Astrocyte (in vitro differentiated cells and primary cell): ENCODE data around the gene ALCAM. TPM values are rescaled to one million over a fixed set of nuclear protein-coding genes. Genes with fewer than 3 reads are reported as not detected.

ENCODE experiments used
- DNase-seq: peaks from one replicate; pipeline ENCODE4 v3.0.0-alpha.2; 2010; ENCODE audit warnings: low read depth
- FAIRE-seq: peaks from 2 replicates; lab custom pipeline; 2011; peaks lifted over from hg19 to GRCh38; lab: Jason Lieb, UNC
- H2AFZ ChIP-seq: 2 replicates; pipeline ENCODE4 v1.6.0; 2012; ENCODE audit warnings: low read depth, low read length, inconsistent platforms
- H3K27ac ChIP-seq: 2 replicates; pipeline ENCODE4 v1.5.1; 2011; ENCODE audit warnings: low read depth, low read length, inconsistent platforms
- H3K27me3 ChIP-seq: 2 replicates; pipeline ENCODE4 v1.6.0; 2011; ENCODE audit warnings: low read length, inconsistent platforms; ENCODE audit not compliant: insufficient read depth
- H3K36me3 ChIP-seq: 2 replicates; pipeline ENCODE4 v1.5.1; 2011; ENCODE audit warnings: low read length, inconsistent platforms; ENCODE audit not compliant: insufficient read depth
- H3K4me1 ChIP-seq: 2 replicates; pipeline ENCODE4 v1.5.1; 2011; ENCODE audit warnings: low read length, inconsistent platforms; ENCODE audit not compliant: insufficient read depth
- H3K4me2 ChIP-seq: 2 replicates; pipeline ENCODE4 v1.6.0; 2012; ENCODE audit warnings: low read length, inconsistent platforms
- H3K4me3 ChIP-seq: 2 replicates; pipeline ENCODE4 v1.5.1; 2011; ENCODE audit warnings: low read depth, mild to moderate bottlenecking, low read length, inconsistent platforms; ENCODE audit not compliant: insufficient read depth
- H3K79me2 ChIP-seq: 2 replicates; pipeline ENCODE4 v1.6.0; 2012; ENCODE audit warnings: mild to moderate bottlenecking, low read length, inconsistent platforms; ENCODE audit not compliant: insufficient read depth
- H3K9ac ChIP-seq: 2 replicates; pipeline ENCODE4 v1.6.0; 2012; ENCODE audit warnings: mild to moderate bottlenecking, low read length, inconsistent platforms
- H3K9me3 ChIP-seq: 2 replicates; pipeline ENCODE4 v1.5.1; 2012; ENCODE audit warnings: low read depth, mild to moderate bottlenecking, low read length, inconsistent platforms; ENCODE audit not compliant: insufficient read depth
- H4K20me1 ChIP-seq: 2 replicates; pipeline ENCODE4 v1.6.0; 2012; ENCODE audit warnings: low read length, inconsistent platforms; ENCODE audit not compliant: insufficient read depth
- H3K27ac Mint-ChIP-seq: one replicate; pipeline ENCODE4 v1.8.0; 2021; ENCODE audit warnings: mild to moderate bottlenecking, mixed read lengths; ENCODE audit not compliant: unreplicated experiment
- H3K27me3 Mint-ChIP-seq: one replicate; pipeline ENCODE4 v1.8.0; 2021; ENCODE audit warnings: low read depth, mixed read lengths; ENCODE audit not compliant: unreplicated experiment
- H3K36me3 Mint-ChIP-seq: one replicate; pipeline ENCODE4 v1.8.0; 2021; ENCODE audit warnings: low read depth, mixed read lengths; ENCODE audit not compliant: unreplicated experiment
- H3K4me1 Mint-ChIP-seq: one replicate; pipeline ENCODE4 v1.8.0; 2021; ENCODE audit warnings: low read depth, mixed read lengths; ENCODE audit not compliant: unreplicated experiment
- H3K4me3 Mint-ChIP-seq: one replicate; pipeline ENCODE4 v1.8.0; 2021; ENCODE audit warnings: mild to moderate bottlenecking, moderate library complexity, mixed read lengths; ENCODE audit not compliant: unreplicated experiment
- H3K9me3 Mint-ChIP-seq: one replicate; pipeline ENCODE4 v1.8.0; 2021; ENCODE audit warnings: mild to moderate bottlenecking, mixed read lengths; ENCODE audit not compliant: unreplicated experiment
- CTCF ChIP-seq: IDR thresholded peaks from 2 replicates; pipeline ENCODE4 v1.5.1; 2011; ENCODE audit warnings: low read depth, mild to moderate bottlenecking, inconsistent platforms, low read length, moderate library complexity; ENCODE audit not compliant: insufficient read depth
- EZH2 ChIP-seq: IDR thresholded peaks from 2 replicates; pipeline ENCODE4 v1.6.1; 2012; ENCODE audit warnings: mild to moderate bottlenecking, low read length, inconsistent platforms; ENCODE audit not compliant: insufficient read depth
- total RNA-seq: library from RNA; stranded (reverse); gene quantifications from 2 replicates; pipeline ENCODE4 v1.2.1, GENCODE V29; 2021

The ALCAM gene
- total RNA-seq, 1 donor from 2014 or later: 154 TPM

DNA sequence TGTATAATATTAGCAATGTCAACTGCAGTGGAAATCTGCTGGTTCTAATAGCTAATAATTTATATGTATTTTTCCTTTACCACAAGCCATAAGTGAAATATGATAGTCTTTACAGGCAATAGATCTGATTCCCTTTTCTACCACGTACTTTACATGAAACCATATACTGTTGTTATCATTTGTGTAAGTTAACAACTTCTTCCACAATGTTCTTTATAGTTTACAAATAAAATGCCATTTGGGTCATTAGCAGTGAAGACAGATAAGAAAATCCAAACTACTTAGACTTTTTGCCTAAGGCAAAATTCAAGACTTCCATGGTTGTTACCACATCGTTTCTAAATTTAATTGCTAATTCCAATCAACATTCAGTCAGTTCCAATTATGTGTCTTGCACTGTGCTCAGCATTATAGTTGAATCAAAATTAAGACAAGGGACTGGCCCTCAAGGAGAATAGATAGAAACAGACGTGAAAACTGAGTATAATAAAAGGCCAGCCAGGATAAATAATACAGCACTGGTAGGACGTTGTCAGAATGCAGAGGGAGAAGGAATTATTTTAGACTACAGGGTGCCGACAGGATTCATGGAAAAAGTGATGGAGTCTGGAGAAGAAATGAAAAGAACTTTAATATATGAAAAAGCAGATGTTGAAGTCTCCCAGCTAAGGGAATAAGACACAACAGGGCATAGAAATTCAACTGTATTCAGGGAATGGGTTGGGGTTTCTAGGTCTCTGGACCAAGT is 249.8 kb downstream of the ALCAM start:
- Mint-ChIP-seq H3K9me3 (no peaks in the 10 kb centered on the region), H3K27ac (no peak overlapping the region), H3K4me3 (no peak overlapping the region), H3K4me1 (peaks cover 22% of the 10 kb centered on the region), H3K27me3 (no peaks in the 10 kb centered on the region), H3K36me3 (no peaks in the 10 kb centered on the region)
- Histone ChIP-seq H3K36me3 (no peaks in the 10 kb centered on the region), H4K20me1 (no peaks in the 10 kb centered on the region), H3K4me3 (no peak overlapping the region), H3K79me2 (no peaks in the 10 kb centered on the region), H3K27ac (no peak overlapping the region), H3K4me2 (no peak overlapping the region), H2AFZ (no peak overlapping the region), H3K27me3 (no peaks in the 10 kb centered on the region), H3K4me1 (no peaks in the 10 kb centered on the region), H3K9ac (no peak overlapping the region), H3K9me3 (no peaks in the 10 kb centered on the region)
- TF ChIP-seq EZH2 (no peak), CTCF (no peak)
- FAIRE-seq: no peak
- DNase-seq: no peak

GRCh38 chr3:105618556-105618955 is 251.8 kb downstream of the ALCAM start:
- Histone ChIP-seq H3K4me3 (no peak overlapping the region), H4K20me1 (no peaks in the 10 kb centered on the region), H2AFZ (no peak overlapping the region), H3K27ac (no peak overlapping the region), H3K4me2 (no peak overlapping the region), H3K36me3 (no peaks in the 10 kb centered on the region), H3K79me2 (no peaks in the 10 kb centered on the region), H3K27me3 (no peaks in the 10 kb centered on the region), H3K9me3 (no peaks in the 10 kb centered on the region), H3K4me1 (no peaks in the 10 kb centered on the region), H3K9ac (no peak overlapping the region)
- H3K4me1 Mint-ChIP-seq: peaks cover 14% of the 10 kb centered on the region
- no peaks in the 10 kb centered on the region for H3K36me3 Mint-ChIP-seq
- H3K27ac Mint-ChIP-seq: no peak overlapping the region
- no peak for FAIRE-seq
- no peak overlapping the region for H3K4me3 Mint-ChIP-seq
- no peak for TF ChIP-seq CTCF
- TF ChIP-seq EZH2: no peak
- H3K9me3 Mint-ChIP-seq: no peaks in the 10 kb centered on the region
- H3K27me3 Mint-ChIP-seq: no peaks in the 10 kb centered on the region
- DNase-seq: no peak

GRCh38 chr3:105619651-105620050 is 252.9 kb downstream of the ALCAM start:
- Histone ChIP-seq H3K27ac (no peak overlapping the region), H4K20me1 (no peaks in the 10 kb centered on the region), H3K9me3 (no peaks in the 10 kb centered on the region), H3K4me3 (no peak overlapping the region), H3K9ac (no peak overlapping the region), H2AFZ (no peak overlapping the region), H3K36me3 (no peaks in the 10 kb centered on the region), H3K27me3 (no peaks in the 10 kb centered on the region), H3K4me1 (no peaks in the 10 kb centered on the region), H3K79me2 (no peaks in the 10 kb centered on the region), H3K4me2 (no peak overlapping the region)
- no peak overlapping the region for H3K27ac Mint-ChIP-seq
- TF ChIP-seq CTCF (no peak), EZH2 (no peak)
- DNase-seq (no peak), FAIRE-seq (no peak)
- no peaks in the 10 kb centered on the region for H3K27me3 Mint-ChIP-seq
- H3K4me1 Mint-ChIP-seq: peaks cover 6% of the 10 kb centered on the region
- no peaks in the 10 kb centered on the region for H3K9me3 Mint-ChIP-seq
- no peaks in the 10 kb centered on the region for H3K36me3 Mint-ChIP-seq
- H3K4me3 Mint-ChIP-seq: no peak overlapping the region
